Stimulated activated CD8-positive, alpha-beta memory T cell treated with anti-CD3 and anti-CD28 coated beads, Interleukin-4, amount 100 ng/mL, for 48 hours (primary cell): ENCODE measurements around the gene SLC43A3.

Experiments used
- DNase-seq: peaks from one replicate; pipeline ENCODE4 v3.0.0-alpha.2; 2020

SLC43A3 gene

GRCh38 chr11:57426929-57427726, at the start of gene SLC43A3:
SLC43A3 (minus strand) TSS chr11:57427121; CDS start chr11:57426172, 949 bp downstream.
- peak; percentile 87 for DNase-seq

GRCh38 chr11:57476047-57476756, 49.3 kb upstream of the SLC43A3 start:
- peak; percentile 50 for DNase-seq

- DNase-seq: no peak
These were observed 48.7 kb upstream of the SLC43A3 start for GRCh38 chr11:57475671-57476046.

GRCh38 chr11:57475191-57475590, 48.3 kb upstream of the SLC43A3 start:
- DNase-seq: no peak

GRCh38 chr11:57474803-57475115, 47.8 kb upstream of the SLC43A3 start:
- DNase-seq: no peak

- DNase-seq: peak; percentile 51
These were observed 47.3 kb upstream of the SLC43A3 start for GRCh38 chr11:57474017-57474802.

- DNase-seq: no peak
These were observed 46.4 kb upstream of the SLC43A3 start for GRCh38 chr11:57473285-57473841.

GRCh38 chr11:57471496-57471895, 44.6 kb upstream of the SLC43A3 start:
- no peak for DNase-seq

GRCh38 chr11:57469268-57469667, 42.3 kb upstream of the SLC43A3 start:
- no peak for DNase-seq

- DNase-seq: no peak
These were observed 41.4 kb upstream of the SLC43A3 start for GRCh38 chr11:57468276-57468675.

- DNase-seq: no peak
These were observed 40.7 kb upstream of the SLC43A3 start for GRCh38 chr11:57467508-57468157.

- DNase-seq: no peak
These were observed 39.8 kb upstream of the SLC43A3 start for GRCh38 chr11:57466680-57467079.

- DNase-seq: no peak
These were observed 37.7 kb upstream of the SLC43A3 start for GRCh38 chr11:57464539-57465181.

GRCh38 chr11:57463671-57464538, 37.0 kb upstream of the SLC43A3 start:
- DNase-seq: no peak

- DNase-seq: no peak
These were observed 35.7 kb upstream of the SLC43A3 start for GRCh38 chr11:57462597-57462996.

GRCh38 chr11:57461841-57462489, 35.0 kb upstream of the SLC43A3 start:
- no peak for DNase-seq

- no peak for DNase-seq
These were observed 34.1 kb upstream of the SLC43A3 start for GRCh38 chr11:57460758-57461749.

- peak; percentile 71 for DNase-seq
These were observed 33.3 kb upstream of the SLC43A3 start, which contains the start of gene RTN4RL2 for GRCh38 chr11:57460022-57460757. RTN4RL2 (plus strand) TSS chr11:57460528; CDS start chr11:57460866, 338 bp downstream.
